DMS53 (cell line): Measurements from ENCODE around the gene BCL6B.
A peak's percentile ranks its signal among the peaks of the same experiment; 100 is the strongest.

Experiments used
- DNase-seq: peaks from one replicate; lab custom pipeline; 2025; lab: John Stamatoyannopoulos, UW

Gene BCL6B

GRCh38 chr17:7010523-7010922 is 12.3 kb upstream of the BCL6B start:
- DNase-seq = no peak

GRCh38 chr17:7011415-7011814 is 11.4 kb upstream of the BCL6B start:
- no peak for DNase-seq

- DNase-seq = no peak
These were observed 11.0 kb upstream of the BCL6B start for GRCh38 chr17:7011942-7012254.

- peak; percentile 100 for DNase-seq
These were observed 8.4 kb upstream of the BCL6B start for GRCh38 chr17:7014261-7014994.

GRCh38 chr17:7014995-7015958 is 7.6 kb upstream of the BCL6B start:
- peak; percentile 77 for DNase-seq

GRCh38 chr17:7016418-7016817 is 6.4 kb upstream of the BCL6B start:
- no peak for DNase-seq

- no peak for DNase-seq
These were observed 5.7 kb upstream of the BCL6B start for GRCh38 chr17:7016886-7017826.

- no peak for DNase-seq
These were observed 5.0 kb upstream of the BCL6B start for GRCh38 chr17:7017827-7018200.

- DNase-seq = no peak
These were observed 4.4 kb upstream of the BCL6B start for GRCh38 chr17:7018331-7018964.

- no peak for DNase-seq
These were observed 3.5 kb upstream of the BCL6B start for GRCh38 chr17:7019367-7019766.

- DNase-seq = peak; percentile 84
These were observed 2.9 kb upstream of the BCL6B start for GRCh38 chr17:7019839-7020519.

GRCh38 chr17:7020894-7021664 is 1.8 kb upstream of the BCL6B start:
- DNase-seq = peak; percentile 64

- DNase-seq = peak; percentile 91
These were observed 664 bp upstream of the BCL6B start for GRCh38 chr17:7021993-7022778.

- peak; percentile 90 for DNase-seq
These were observed 939 bp downstream of the BCL6B start for GRCh38 chr17:7023576-7024401.

GRCh38 chr17:7024402-7024785 is 1.5 kb downstream of the BCL6B start:
- DNase-seq = peak; percentile 30

- DNase-seq = no peak
These were observed 2.4 kb downstream of the BCL6B start for GRCh38 chr17:7025245-7025644.

GRCh38 chr17:7026471-7027115 is 3.7 kb downstream of the BCL6B start:
- DNase-seq = no peak

- DNase-seq = no peak
These were observed 4.5 kb downstream of the BCL6B start for GRCh38 chr17:7027335-7027734.
